GM06990 (cell line): ENCODE results near the gene OSBP2.

Experiments
- DNase-seq: peaks from one replicate; pipeline ENCODE4 v3.0.0-alpha.2; 2011; ENCODE audit not compliant: insufficient read length; ENCODE audit errors: extremely low read depth
- H3K27me3 ChIP-seq: replicated peaks from 2 replicates; pipeline ENCODE4 v1.6.0; 2011; ENCODE audit warnings: low read length; ENCODE audit not compliant: control insufficient read depth, insufficient read depth
- H3K36me3 ChIP-seq: 2 replicates; pipeline ENCODE4 v1.5.1; 2011; ENCODE audit warnings: low read length; ENCODE audit not compliant: control insufficient read depth, insufficient read depth
- H3K4me3 ChIP-seq: replicated peaks from 2 replicates; pipeline ENCODE4 v1.5.1; 2011; ENCODE audit warnings: low read depth, mild to moderate bottlenecking, control low read depth, low read length
- TF ChIP-seq, protein P1 (sequence below): IDR thresholded peaks from 2 replicates; pipeline ENCODE4 v1.5.1; 2011; ENCODE audit warnings: low read length, control low read depth, mild to moderate bottlenecking, inconsistent platforms; ENCODE audit not compliant: insufficient read depth, poor library complexity, severe bottlenecking

OSBP2 gene

DNA sequence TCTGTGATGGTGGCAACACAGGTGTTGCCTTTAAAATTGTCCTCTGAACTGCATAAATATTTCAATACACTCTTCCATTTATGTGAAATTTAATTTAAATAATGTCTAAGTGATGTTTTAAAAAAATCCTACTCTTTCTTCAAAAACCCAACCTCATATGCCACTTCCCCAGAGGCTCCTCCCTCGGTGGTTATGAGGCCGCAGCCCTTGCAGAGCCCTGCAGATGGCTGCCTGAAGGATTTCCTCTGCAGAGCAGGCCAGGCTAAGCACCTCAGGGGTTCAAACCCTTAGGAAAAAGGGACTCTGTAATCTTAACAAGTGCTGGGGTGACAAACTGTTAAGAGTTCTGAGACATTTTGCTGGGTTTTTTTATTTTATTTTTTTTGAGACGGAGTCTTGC lies 248.7 kb downstream of the OSBP2 start:
- Histone ChIP-seq H3K27me3 (no peaks in the 10 kb centered on the region), H3K4me3 (no peak overlapping the region), H3K36me3 (peaks cover 28% of the 10 kb centered on the region)
- TF ChIP-seq, protein P1, sequence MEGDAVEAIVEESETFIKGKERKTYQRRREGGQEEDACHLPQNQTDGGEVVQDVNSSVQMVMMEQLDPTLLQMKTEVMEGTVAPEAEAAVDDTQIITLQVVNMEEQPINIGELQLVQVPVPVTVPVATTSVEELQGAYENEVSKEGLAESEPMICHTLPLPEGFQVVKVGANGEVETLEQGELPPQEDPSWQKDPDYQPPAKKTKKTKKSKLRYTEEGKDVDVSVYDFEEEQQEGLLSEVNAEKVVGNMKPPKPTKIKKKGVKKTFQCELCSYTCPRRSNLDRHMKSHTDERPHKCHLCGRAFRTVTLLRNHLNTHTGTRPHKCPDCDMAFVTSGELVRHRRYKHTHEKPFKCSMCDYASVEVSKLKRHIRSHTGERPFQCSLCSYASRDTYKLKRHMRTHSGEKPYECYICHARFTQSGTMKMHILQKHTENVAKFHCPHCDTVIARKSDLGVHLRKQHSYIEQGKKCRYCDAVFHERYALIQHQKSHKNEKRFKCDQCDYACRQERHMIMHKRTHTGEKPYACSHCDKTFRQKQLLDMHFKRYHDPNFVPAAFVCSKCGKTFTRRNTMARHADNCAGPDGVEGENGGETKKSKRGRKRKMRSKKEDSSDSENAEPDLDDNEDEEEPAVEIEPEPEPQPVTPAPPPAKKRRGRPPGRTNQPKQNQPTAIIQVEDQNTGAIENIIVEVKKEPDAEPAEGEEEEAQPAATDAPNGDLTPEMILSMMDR, result no peak
- DNase-seq, result no peak

DNA sequence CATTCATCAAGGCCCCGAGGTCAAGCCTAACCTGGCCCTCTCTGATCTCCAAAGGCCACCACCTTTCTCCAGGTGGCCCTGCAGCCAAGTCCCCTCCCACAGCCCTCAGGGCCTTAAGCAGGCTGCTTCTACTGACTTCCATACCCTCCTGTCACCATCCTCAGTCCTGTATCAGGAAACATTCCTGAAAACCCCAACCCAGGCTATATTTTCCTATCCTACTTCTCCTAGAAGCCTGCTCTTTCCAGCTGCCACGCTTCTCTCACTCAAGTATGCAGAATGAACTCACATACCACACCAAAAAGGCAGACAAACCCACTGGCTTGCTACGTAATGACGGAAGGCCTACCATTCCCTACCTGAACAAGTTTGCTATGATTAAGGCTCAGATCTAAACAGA lies 250.3 kb downstream of the OSBP2 start:
- TF ChIP-seq, protein P1, result no peak
- Histone ChIP-seq H3K4me3 (no peak overlapping the region), H3K27me3 (no peaks in the 10 kb centered on the region), H3K36me3 (peaks cover 25% of the 10 kb centered on the region)
- no peak for DNase-seq

DNA sequence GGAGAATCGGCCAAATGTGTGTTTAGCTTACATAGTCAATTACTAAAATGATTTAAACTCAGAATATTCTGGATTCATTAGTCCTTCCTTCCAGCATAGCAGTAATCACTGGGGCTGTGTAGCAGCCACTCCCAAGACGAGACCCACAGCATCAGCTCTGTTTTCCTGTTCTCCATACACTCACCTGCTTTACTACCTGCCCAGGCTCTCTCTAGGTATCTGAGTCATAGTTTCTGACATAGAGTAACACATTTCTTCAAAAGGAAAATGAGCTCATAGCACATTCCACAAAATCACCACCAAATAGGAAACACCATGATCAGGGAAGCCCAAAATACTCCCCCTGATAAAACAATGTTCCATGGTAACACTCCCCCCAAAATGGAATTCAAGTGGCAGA lies 251.0 kb downstream of the OSBP2 start:
- no peak overlapping the region for H3K4me3 ChIP-seq
- TF ChIP-seq, protein P1, result no peak

DNA sequence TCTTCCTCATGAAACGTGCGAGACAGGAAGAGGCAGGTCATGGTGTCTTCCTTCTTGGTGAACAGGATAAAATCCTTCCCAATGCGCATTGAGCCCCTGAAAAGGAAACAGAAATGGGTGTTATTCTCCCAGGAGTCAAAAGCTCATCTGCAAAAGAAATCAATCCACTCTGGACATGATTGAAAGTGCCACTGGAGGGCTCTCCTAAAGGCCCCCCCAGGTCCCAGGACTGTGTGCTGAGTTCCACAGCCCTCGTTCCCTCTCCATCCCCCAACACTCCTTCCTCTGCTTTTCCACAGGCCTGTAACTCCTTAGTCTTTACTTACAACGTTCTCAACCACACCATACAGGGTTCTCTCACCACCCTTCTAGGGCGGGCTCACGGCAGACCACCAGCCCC lies 251.7 kb downstream of the OSBP2 start:
- peaks cover 17% of the 10 kb centered on the region for H3K36me3 ChIP-seq
- DNase-seq, result no peak
- no peak overlapping the region for H3K4me3 ChIP-seq
- H3K27me3 ChIP-seq, result no peaks in the 10 kb centered on the region
- TF ChIP-seq, protein P1, result no peak

More for the DNA sequence above, 251.0 kb downstream of the OSBP2 start:
- no peak for DNase-seq
- Histone ChIP-seq H3K36me3 (peaks cover 20% of the 10 kb centered on the region), H3K27me3 (no peaks in the 10 kb centered on the region)

DNA sequence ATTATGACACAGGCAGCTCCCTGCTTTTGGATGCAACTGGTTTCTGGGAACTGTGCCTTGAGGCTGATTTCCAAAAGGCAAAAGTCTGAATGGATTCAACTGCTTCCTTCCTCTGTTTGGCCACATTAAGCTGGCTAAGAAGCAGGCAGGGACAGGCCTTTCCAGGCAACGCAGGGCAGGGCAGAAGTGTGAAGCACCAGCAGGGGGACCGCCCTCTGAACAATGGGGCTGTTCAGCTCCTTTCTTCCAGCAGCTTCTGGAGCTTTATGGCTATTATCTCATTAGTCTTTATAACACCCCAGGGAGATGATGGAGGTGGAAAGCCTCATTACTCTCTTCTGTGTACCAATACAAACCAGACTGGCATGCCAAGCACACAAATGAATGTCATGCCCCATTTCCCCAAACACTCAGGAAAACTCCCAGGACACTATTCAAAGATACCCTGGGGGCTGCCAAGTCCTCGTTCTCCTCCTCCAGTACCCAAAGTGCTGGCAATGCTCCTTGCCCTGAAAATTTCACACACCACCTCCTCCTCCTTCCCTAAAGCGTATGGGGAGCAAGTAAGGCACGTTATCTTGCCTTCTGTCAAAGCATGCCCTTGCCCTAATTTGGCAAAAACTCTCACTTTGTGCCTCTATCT lies 252.6 kb downstream of the OSBP2 start:
- H3K27me3 ChIP-seq, result no peaks in the 10 kb centered on the region
- no peak for DNase-seq
- peaks cover 11% of the 10 kb centered on the region for H3K36me3 ChIP-seq
- no peak overlapping the region for H3K4me3 ChIP-seq
- TF ChIP-seq, protein P1, result no peak
